ENCODE data around the gene LHX2. TPM values are rescaled to one million over a fixed set of nuclear protein-coding genes. Genes with fewer than 3 reads are reported as not detected.

The LHX2 gene
- total RNA-seq, 2 donors from 2014 or later = 0.23 TPM; not detected in 1

DNA sequence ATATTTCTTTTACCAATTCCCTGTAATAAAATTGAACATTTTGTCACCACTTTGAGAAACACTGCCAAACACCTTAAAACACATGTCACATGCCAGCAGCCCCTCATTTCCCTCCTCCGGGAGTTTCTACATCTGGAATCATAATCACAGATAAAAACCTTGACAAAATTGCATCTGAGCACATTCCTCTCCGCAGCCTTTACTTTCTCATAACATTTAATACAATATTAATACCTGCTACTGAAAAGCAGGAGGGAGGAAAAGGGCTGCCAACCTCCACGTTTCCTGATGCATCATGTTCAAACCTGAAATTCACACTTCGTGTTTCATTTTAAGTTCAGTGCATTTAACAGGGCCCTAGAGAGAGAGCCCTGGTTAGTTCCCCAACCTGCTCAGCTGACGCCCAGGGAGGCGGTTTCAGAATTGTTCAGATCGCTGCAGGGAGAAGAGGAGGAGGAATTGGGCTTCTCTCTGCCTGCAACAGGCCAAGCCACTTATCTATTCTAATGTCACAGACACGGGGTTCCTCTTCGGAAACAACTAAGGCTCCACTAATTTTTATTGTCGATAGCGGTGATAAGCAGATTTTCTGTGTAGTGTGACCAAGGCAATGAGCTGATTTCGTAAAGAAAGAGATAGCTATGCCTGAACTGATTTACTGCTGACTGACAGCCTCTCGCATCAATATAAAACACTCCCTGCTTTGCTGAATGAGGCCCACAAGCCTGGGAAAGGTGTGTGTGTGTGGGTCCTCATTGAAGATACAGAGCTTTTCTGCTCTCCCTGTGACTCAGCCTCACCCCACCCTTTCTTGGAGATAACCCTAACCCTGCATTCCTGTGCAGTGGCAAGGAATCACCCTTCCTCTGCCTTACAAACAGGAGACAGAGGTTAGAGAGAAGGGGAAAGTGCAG is 4.9 kb upstream of the LHX2 start:
- DNase-seq (ENCODE audit: low spot score) = no peak

DNA sequence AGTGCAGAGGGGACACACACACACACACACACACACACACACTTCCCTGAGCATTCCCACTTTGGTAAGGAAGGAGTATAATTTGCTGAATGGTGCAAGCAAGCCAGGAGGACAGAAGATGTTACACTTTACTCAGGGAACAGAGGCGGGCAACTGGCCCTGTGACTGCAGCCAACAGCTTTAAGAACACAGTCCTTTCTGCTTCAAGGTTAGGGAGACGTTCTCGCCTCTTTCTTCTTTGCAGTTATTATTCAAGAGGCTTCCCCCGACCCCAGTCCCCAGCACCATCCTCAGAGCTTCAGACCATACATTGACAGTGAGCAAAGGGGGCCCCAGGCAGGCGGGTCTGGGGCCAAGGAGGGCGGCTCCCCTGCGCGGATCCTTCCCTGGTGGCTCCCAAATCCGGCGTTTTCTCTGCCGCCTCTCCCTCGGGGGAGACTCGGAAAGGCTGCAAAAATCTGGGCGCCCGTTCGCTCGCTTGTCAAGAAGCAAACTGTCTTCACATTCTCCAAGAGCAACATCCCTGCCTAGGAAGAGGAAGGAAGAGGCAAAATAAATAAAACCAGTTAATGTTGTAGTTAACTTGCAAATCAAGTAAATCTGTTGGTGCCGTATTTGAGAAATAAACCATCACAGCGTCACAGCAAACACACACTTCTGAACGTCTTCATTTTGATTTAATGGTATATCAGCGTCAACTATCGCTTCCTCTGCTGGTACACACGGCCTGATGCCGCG is 3.8 kb upstream of the LHX2 start:
- 7% methylated on average over 25 of the region's 25 CpGs for WGBS
- Histone ChIP-seq H3K36me3 (no peaks in the 10 kb centered on the region), H3K4me3 (no peak overlapping the region), H3K4me1 (replicated peaks) (no peaks in the 10 kb centered on the region), H3K27ac (no peak overlapping the region), H3K9me3 (no peaks in the 10 kb centered on the region), H3K27me3 (replicated peaks; ENCODE audit: insufficient read depth) (peaks cover 77% of the 10 kb centered on the region)
- TF ChIP-seq, protein P1, sequence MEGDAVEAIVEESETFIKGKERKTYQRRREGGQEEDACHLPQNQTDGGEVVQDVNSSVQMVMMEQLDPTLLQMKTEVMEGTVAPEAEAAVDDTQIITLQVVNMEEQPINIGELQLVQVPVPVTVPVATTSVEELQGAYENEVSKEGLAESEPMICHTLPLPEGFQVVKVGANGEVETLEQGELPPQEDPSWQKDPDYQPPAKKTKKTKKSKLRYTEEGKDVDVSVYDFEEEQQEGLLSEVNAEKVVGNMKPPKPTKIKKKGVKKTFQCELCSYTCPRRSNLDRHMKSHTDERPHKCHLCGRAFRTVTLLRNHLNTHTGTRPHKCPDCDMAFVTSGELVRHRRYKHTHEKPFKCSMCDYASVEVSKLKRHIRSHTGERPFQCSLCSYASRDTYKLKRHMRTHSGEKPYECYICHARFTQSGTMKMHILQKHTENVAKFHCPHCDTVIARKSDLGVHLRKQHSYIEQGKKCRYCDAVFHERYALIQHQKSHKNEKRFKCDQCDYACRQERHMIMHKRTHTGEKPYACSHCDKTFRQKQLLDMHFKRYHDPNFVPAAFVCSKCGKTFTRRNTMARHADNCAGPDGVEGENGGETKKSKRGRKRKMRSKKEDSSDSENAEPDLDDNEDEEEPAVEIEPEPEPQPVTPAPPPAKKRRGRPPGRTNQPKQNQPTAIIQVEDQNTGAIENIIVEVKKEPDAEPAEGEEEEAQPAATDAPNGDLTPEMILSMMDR (IDR thresholded peaks at IDR 0.05) = no peak
- TF ChIP-seq POLR2A (IDR thresholded peaks at IDR 0.05) = no peak
- no peak for DNase-seq (ENCODE audit: low spot score)
- intact Hi-C loops (cut with DNase I) = no loop called here

More for the DNA sequence above, 4.9 kb upstream of the LHX2 start:
- no peak overlapping the region for H3K4me3 ChIP-seq
- TF ChIP-seq POLR2A (IDR thresholded peaks at IDR 0.05) (no peak), POLR2AphosphoS5 (IDR thresholded peaks at IDR 0.05) (no peak)
- TF ChIP-seq, protein P1 (IDR thresholded peaks at IDR 0.05) = no peak
- no peak overlapping the region for H3K27ac ChIP-seq
- H3K9me3 ChIP-seq = no peaks in the 10 kb centered on the region
- H3K27me3 ChIP-seq (replicated peaks; ENCODE audit: insufficient read depth) = peaks cover 67% of the 10 kb centered on the region
- intact Hi-C loops (cut with DNase I) = no loop called here
- H3K4me1 ChIP-seq (replicated peaks) = no peaks in the 10 kb centered on the region
- WGBS = 6% methylated on average over 13 of the region's 13 CpGs
- no peaks in the 10 kb centered on the region for H3K36me3 ChIP-seq

DNA sequence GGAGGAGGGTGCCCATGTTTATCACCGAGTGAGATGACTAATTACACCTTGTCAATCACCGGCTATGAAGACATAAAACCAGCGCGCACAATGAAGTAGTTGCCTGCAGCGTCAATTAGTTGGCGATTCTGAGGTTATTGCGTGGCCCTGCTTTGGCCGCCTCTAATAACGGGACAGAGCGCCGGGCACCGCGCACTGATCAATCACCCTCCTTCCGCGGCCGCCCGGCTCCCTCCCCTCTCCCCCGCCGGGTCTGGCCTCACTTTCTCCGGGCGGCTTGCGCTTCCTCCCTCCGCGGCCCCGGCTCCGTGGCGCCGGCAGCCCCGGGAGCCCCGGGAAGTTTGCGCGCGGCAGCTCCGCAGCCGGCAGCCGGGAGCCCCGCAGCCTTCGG is 3.3 kb upstream of the LHX2 start:
- no peak overlapping the region for H3K4me3 ChIP-seq
- no peaks in the 10 kb centered on the region for H3K36me3 ChIP-seq
- intact Hi-C loops (cut with DNase I) = no loop called here
- H3K9me3 ChIP-seq = no peaks in the 10 kb centered on the region
- H3K27ac ChIP-seq = no peak overlapping the region
- 3% methylated on average over 38 of the region's 38 CpGs for WGBS
- TF ChIP-seq POLR2A (IDR thresholded peaks at IDR 0.05) (no peak), POLR2AphosphoS5 (IDR thresholded peaks at IDR 0.05) (no peak)
- TF ChIP-seq, protein P1 (IDR thresholded peaks at IDR 0.05) = no peak
- peaks cover 83% of the 10 kb centered on the region for H3K27me3 ChIP-seq (replicated peaks; ENCODE audit: insufficient read depth)
- DNase-seq (ENCODE audit: low spot score) = no peak
- H3K4me1 ChIP-seq (replicated peaks) = no peaks in the 10 kb centered on the region

DNA sequence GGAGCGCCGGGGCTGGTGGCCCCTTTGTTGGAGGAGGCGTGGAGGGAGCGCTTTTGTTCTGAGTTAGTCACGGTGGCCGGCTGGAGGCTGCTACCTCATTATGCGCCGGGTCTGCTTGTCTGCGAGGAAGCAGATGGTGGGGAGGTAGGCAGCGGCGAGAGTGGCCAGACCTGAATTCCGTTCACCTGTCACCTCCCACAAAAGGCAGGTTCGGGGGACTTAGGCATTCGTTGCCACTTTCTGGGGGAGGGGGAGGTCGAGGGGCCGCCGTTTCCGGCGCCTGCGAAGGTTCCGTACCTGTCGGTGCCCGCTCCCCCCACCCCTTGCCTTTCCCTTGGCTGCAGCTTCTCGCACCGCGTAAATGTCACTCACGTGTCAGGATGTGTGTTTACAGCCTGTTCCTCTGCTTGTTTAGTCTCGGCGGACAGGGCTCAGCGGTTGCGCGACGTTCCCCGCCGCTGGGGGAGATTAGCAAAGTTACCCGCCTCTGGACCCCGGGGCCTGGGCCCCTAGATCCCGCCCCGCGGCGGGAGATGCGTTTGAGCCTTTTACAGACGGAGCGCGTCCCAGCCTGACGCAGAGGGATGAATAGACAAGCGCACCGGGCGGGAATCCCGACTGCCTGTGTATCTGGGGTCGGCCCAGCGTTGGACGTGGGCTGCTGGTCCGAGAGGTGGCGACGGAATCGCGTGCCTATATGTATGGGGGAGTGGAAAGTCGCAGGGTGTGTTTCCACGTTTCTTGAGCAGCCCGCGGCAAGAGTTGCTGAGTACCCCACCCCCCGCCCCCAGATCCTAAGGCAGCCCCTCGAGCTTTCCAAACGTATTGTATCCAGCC is 2.7 kb upstream of the LHX2 start:
- TF ChIP-seq POLR2AphosphoS5 (IDR thresholded peaks at IDR 0.05) (peak; percentile 56), POLR2A (IDR thresholded peaks at IDR 0.05) (no peak)
- intact Hi-C loops (cut with DNase I) = no loop called here
- Histone ChIP-seq H3K4me1 (replicated peaks) (no peaks in the 10 kb centered on the region), H3K9me3 (no peaks in the 10 kb centered on the region), H3K27me3 (replicated peaks; ENCODE audit: insufficient read depth) (peaks cover 84% of the 10 kb centered on the region), H3K4me3 (no peak overlapping the region), H3K36me3 (no peaks in the 10 kb centered on the region), H3K27ac (no peak overlapping the region)
- DNase-seq (ENCODE audit: low spot score) = no peak
- 4% methylated on average over 61 of the region's 65 CpGs for whole genome bisulfite sequencing

Measured in prostate gland (tissue), 2 donors.